Activated CD8-positive, alpha-beta T cell treated with anti-CD3 and anti-CD28 coated beads for 36 hours (primary cell): ENCODE results near the gene ACOT7. TPM values are rescaled to one million over a fixed set of nuclear protein-coding genes. Genes with fewer than 3 reads are reported as not detected.

ENCODE experiments used
- ATAC-seq: fragments of 200-7000 bp; cut with Tn5 transposase; one replicate; pipeline ENCODE4 v1.10.0; 2021; ENCODE audit warnings: mild to moderate bottlenecking, moderate library complexity
- CTCF ChIA-PET: fragments of 350-600 bp; sonication (Branson Sonifier 250); formaldehyde crosslinking; loops from one replicate; lab custom pipeline; 2021; ENCODE audit warnings: antibody characterized with exemption; lab: Charles Lee
- POLR2A ChIA-PET: fragments of 350-600 bp; sonication (Branson Sonifier 250); formaldehyde crosslinking; loops from one replicate; lab custom pipeline; 2021; ENCODE audit warnings: antibody characterized with exemption; lab: Charles Lee
- DNase-seq: peaks from one replicate; pipeline ENCODE4 v3.0.0-alpha.2; 2020
- H3K27ac Mint-ChIP-seq: one replicate; pipeline ENCODE4 v1.8.0; 2021; ENCODE audit warnings: mild to moderate bottlenecking, mixed read lengths
- H3K27me3 Mint-ChIP-seq: one replicate; pipeline ENCODE4 v1.8.0; 2021; ENCODE audit warnings: mixed read lengths
- H3K36me3 Mint-ChIP-seq: one replicate; pipeline ENCODE4 v1.8.0; 2021; ENCODE audit warnings: low read depth, mixed read lengths
- H3K4me1 Mint-ChIP-seq: one replicate; pipeline ENCODE4 v1.8.0; 2021; ENCODE audit warnings: low read depth, mixed read lengths
- H3K4me3 Mint-ChIP-seq: one replicate; pipeline ENCODE4 v1.8.0; 2021; ENCODE audit warnings: mild to moderate bottlenecking, moderate library complexity, mixed read lengths
- H3K9me3 Mint-ChIP-seq: one replicate; pipeline ENCODE4 v1.8.0; 2021; ENCODE audit warnings: mixed read lengths
- CTCF ChIP-seq: fragments of 200-600 bp; IDR thresholded peaks from one replicate; pipeline ENCODE4 v1.8.0; 2022; ENCODE audit warnings: antibody characterized with exemption, mild to moderate bottlenecking
- intact Hi-C: fragments of 100-400 bp; cut with micrococcal nuclease; formaldehyde crosslinking; loops from one replicate; pipeline ENCODE4 v1.10.0; 2022
- total RNA-seq, 2 experiments: library from RNA; stranded (reverse); gene quantifications; one replicate each; pipeline ENCODE4 v1.2.3, GENCODE V29; 2021

Gene ACOT7
- total RNA-seq, 2 experiments from 2014 or later: 80.4 to 86.7 TPM

GRCh38 chr1:6245869-6246496, 147.6 kb downstream of the ACOT7 start:
- H3K36me3 Mint-ChIP-seq: no peaks in the 10 kb centered on the region
- no peaks in the 10 kb centered on the region for H3K9me3 Mint-ChIP-seq
- peaks cover 13% of the 10 kb centered on the region for H3K4me1 Mint-ChIP-seq

GRCh38 chr1:6245086-6245868, 148.3 kb downstream of the ACOT7 start:
- Mint-ChIP-seq H3K27me3 (peaks cover 57% of the 10 kb centered on the region), H3K27ac (no peak overlapping the region), H3K9me3 (no peaks in the 10 kb centered on the region), H3K36me3 (no peaks in the 10 kb centered on the region), H3K4me1 (peaks cover 13% of the 10 kb centered on the region), H3K4me3 (no peak overlapping the region)
- intact Hi-C loops: loop anchor here (5.0 kb wide), 2 partner anchors 38 to 97 kb away; partner anchors contain the start of gene RNF207
- ChIA-PET POLR2A (interaction anchor here (0.6 to 1.2 kb wide), 3 partner anchors 9 to 55 kb away, joined by 3 to 4 read pairs (median 3); no protein-coding TSS in a partner anchor), CTCF (interaction anchor here (0.5 to 4.5 kb wide), 27 partner anchors 12 to 309 kb away, joined by 3 to 83 read pairs (median 5); partner anchors contain the start of genes GPR153, NOL9 and RNF207)
- DNase-seq (peak; percentile 85), ATAC-seq (peak; percentile 81)
- TF ChIP-seq CTCF: peak; percentile 69

More at GRCh38 chr1:6245869-6246496, 147.6 kb downstream of the ACOT7 start:
- Mint-ChIP-seq H3K27me3 (peaks cover 59% of the 10 kb centered on the region), H3K4me3 (no peak overlapping the region), H3K27ac (no peak overlapping the region)
- POLR2A ChIA-PET: interaction anchor here (0.6 to 1.3 kb wide), 5 partner anchors 9 to 214 kb away, joined by 3 to 4 read pairs (median 3); no protein-coding TSS in a partner anchor
- peak; percentile 77 for DNase-seq
- intact Hi-C loops: loop anchor here (5.0 kb wide), 2 partner anchors 39 to 96 kb away; partner anchors contain the start of gene RNF207
- TF ChIP-seq CTCF: no peak
- ATAC-seq: no peak
- CTCF ChIA-PET: interaction anchor here (0.7 to 4.5 kb wide), 38 partner anchors 9 to 252 kb away, joined by 3 to 83 read pairs (median 5); partner anchors contain the start of genes ACOT7, GPR153, ICMT and RNF207

GRCh38 chr1:6244401-6245049, 149.0 kb downstream of the ACOT7 start:
- H3K27ac Mint-ChIP-seq: no peak overlapping the region
- DNase-seq: no peak
- H3K4me3 Mint-ChIP-seq: no peak overlapping the region
- H3K27me3 Mint-ChIP-seq: peaks cover 57% of the 10 kb centered on the region
- ChIA-PET POLR2A (no interaction called here), CTCF (interaction anchor here (0.5 to 4.5 kb wide), 12 partner anchors 14 to 310 kb away, joined by 3 to 83 read pairs (median 3); partner anchors contain the start of genes NOL9 and RNF207)
- no peak for ATAC-seq
- H3K36me3 Mint-ChIP-seq: no peaks in the 10 kb centered on the region
- no peak for TF ChIP-seq CTCF
- intact Hi-C loops: loop anchor here (5.0 kb wide), 2 partner anchors 37 to 98 kb away; partner anchors contain the start of gene RNF207
- H3K9me3 Mint-ChIP-seq: no peaks in the 10 kb centered on the region
- peaks cover 13% of the 10 kb centered on the region for H3K4me1 Mint-ChIP-seq

DNA sequence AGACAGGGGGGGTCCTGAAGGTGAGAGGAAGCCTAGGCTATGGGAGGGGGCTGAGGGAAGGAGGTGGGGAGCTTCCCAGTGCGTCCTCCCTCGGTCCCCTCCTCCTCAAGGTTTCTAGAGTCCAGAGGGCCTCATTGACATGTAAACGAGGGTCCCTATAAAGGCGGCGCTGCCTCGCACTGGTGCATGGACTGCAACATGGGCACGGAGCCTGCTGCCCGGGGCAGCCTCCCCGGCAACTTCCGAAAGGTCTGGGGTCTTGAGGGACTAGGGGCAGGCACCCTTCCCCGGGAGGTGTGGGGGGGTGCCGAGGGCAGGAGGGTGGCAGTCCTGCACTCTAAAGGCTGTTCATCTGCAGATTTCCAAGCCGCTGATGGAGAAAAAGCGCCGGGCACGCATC, 149.6 kb downstream of the ACOT7 start, which contains the start of gene HES3:
TSS of gene HES3 (plus strand) at position 187 of the 400 bp plus-strand sequence. CDS start at position 374, 187 bp downstream.
- no peaks in the 10 kb centered on the region for H3K36me3 Mint-ChIP-seq
- H3K27me3 Mint-ChIP-seq: peaks cover 62% of the 10 kb centered on the region
- POLR2A ChIA-PET: no interaction called here
- intact Hi-C loops: no loop called here
- CTCF ChIA-PET: interaction anchor here (1.0 to 3.7 kb wide), 5 partner anchors 37 to 310 kb away, joined by 3 to 14 read pairs (median 3); partner anchors contain the start of genes NOL9 and RNF207
- DNase-seq: no peak
- ATAC-seq: no peak
- no peak within 1 kb of the TSS for H3K4me3 Mint-ChIP-seq
- no peaks in the 10 kb centered on the region for H3K9me3 Mint-ChIP-seq
- TF ChIP-seq CTCF: no peak
- no peak within 1 kb of the TSS for H3K27ac Mint-ChIP-seq
- H3K4me1 Mint-ChIP-seq: peaks cover 14% of the 10 kb centered on the region
